GM12801 (cell line): ENCODE measurements around the gene CSNK1D.

Experiments used
- CTCF ChIP-seq: IDR thresholded peaks from one replicate; pipeline ENCODE4 v1.5.1; 2011; ENCODE audit warnings: control low read depth; ENCODE audit not compliant: insufficient read length; ENCODE audit errors: extremely low read depth

The CSNK1D gene

GRCh38 chr17:82253179-82253544 is 20.3 kb downstream of the CSNK1D start:
- no peak for TF ChIP-seq CTCF

- no peak for TF ChIP-seq CTCF
These were observed 20.9 kb downstream of the CSNK1D start for GRCh38 chr17:82252511-82253178.

- TF ChIP-seq CTCF, result no peak
These were observed 22.5 kb downstream of the CSNK1D start for GRCh38 chr17:82250868-82251500.

GRCh38 chr17:82249896-82250581 is 23.5 kb downstream of the CSNK1D start:
- no peak for TF ChIP-seq CTCF

- TF ChIP-seq CTCF, result no peak
These were observed 24.5 kb downstream of the CSNK1D start for GRCh38 chr17:82248815-82249674.

- TF ChIP-seq CTCF, result no peak
These were observed 25.4 kb downstream of the CSNK1D start for GRCh38 chr17:82247856-82248671.
